IPS-NIHi11 (cell line): ENCODE data around the gene ZRANB3.
"Not testable (repeated sequence)": the region's sequence is repeated elsewhere in the genome, so short reads cannot be mapped to it uniquely, and the experiment has no call there.

Experiments
- DNase-seq: peaks from one replicate; pipeline ENCODE4 v3.0.0; 2012; ENCODE audit warnings: mixed read lengths, low spot score

Gene ZRANB3

GRCh38 chr2:135124924-135125886 is 405.8 kb downstream of the ZRANB3 start:
- DNase-seq, result no peak

- DNase-seq, result not testable (repeated sequence)
Observed at GRCh38 chr2:135121658-135122039, 409.4 kb downstream of the ZRANB3 start.

GRCh38 chr2:135121016-135121657 is 409.9 kb downstream of the ZRANB3 start:
- DNase-seq, result no peak

- no peak for DNase-seq
Observed at GRCh38 chr2:135119582-135119981, 411.4 kb downstream of the ZRANB3 start.

GRCh38 chr2:135113322-135113721 is 417.7 kb downstream of the ZRANB3 start:
- DNase-seq, result no peak

- DNase-seq, result not testable (repeated sequence)
Observed at GRCh38 chr2:135105513-135106316, 425.3 kb downstream of the ZRANB3 start.

GRCh38 chr2:135103843-135104242 is 427.2 kb downstream of the ZRANB3 start:
- DNase-seq, result no peak

- no peak for DNase-seq
Observed at GRCh38 chr2:135099802-135100483, 431.1 kb downstream of the ZRANB3 start.

GRCh38 chr2:135097532-135098231 is 433.3 kb downstream of the ZRANB3 start:
- no peak for DNase-seq

- DNase-seq, result no peak
Observed at GRCh38 chr2:135096665-135097446, 434.2 kb downstream of the ZRANB3 start.

- DNase-seq, result no peak
Observed at GRCh38 chr2:135095591-135095990, 435.4 kb downstream of the ZRANB3 start.

GRCh38 chr2:135094508-135094907 is 436.5 kb downstream of the ZRANB3 start:
- no peak for DNase-seq

- no peak for DNase-seq
Observed at GRCh38 chr2:135093670-135094330, 437.2 kb downstream of the ZRANB3 start.

GRCh38 chr2:135093193-135093592 is 437.8 kb downstream of the ZRANB3 start:
- DNase-seq, result no peak

- no peak for DNase-seq
Observed at GRCh38 chr2:135091681-135092080, 439.3 kb downstream of the ZRANB3 start.

GRCh38 chr2:135089597-135089996 is 441.4 kb downstream of the ZRANB3 start:
- not testable (repeated sequence) for DNase-seq
